Measurements from ENCODE around the gene RNF167.

GRCh38 chr17:4986403-4986802 is 46.3 kb downstream of the RNF167 start:
- TF ChIP-seq EP300 (IDR thresholded peaks at IDR 0.05; ENCODE audit: borderline replicate concordance) (no peak), TAF1 (IDR thresholded peaks at IDR 0.05; ENCODE audit: low read depth) (no peak), TCF12 (IDR thresholded peaks at IDR 0.05; ENCODE audit: low read depth) (no peak), CREB1 (IDR thresholded peaks at IDR 0.05; ENCODE audit: low read depth) (no peak), REST (IDR thresholded peaks at IDR 0.05; ENCODE audit: low read depth) (no peak), NFIC (IDR thresholded peaks at IDR 0.05) (no peak), FOXM1 (IDR thresholded peaks at IDR 0.05; ENCODE audit: borderline replicate concordance, low read depth) (no peak), YY1 (IDR thresholded peaks at IDR 0.05; ENCODE audit: low read depth) (no peak), TEAD4 (IDR thresholded peaks at IDR 0.05) (no peak), EGR1 (IDR thresholded peaks at IDR 0.05) (no peak), ZBTB7A (IDR thresholded peaks at IDR 0.05; ENCODE audit: low read depth) (no peak)
